ENCODE measurements around the gene HOXD9.

DNA sequence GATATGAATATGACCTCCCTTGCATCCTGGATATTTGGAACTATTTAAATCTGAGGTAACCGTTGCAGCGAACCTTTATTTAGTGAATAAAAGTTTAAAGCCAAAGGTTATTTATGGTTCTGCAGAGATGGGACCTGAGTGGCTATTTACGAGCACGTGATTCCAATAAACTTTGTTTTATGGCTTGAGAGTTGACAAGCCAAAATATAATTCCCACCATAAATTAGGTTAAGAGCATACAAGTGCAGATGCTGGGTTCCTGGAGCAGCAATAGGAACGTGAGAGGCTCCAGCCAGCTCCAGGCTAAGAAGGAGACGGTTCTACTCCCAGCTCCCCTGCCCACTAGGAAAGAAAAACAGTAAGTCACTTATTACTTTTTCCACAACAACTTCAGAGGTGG is 23.6 kb downstream of the HOXD9 start:
- TF ChIP-seq POLR2A (IDR thresholded peaks at IDR 0.05; ENCODE audit: low read depth, low read length): no peak
- no peak for TF ChIP-seq TAF1 (IDR thresholded peaks at IDR 0.05; ENCODE audit: low read depth, low read length)
- no peak for TF ChIP-seq POLR2AphosphoS5 (IDR thresholded peaks at IDR 0.05; ENCODE audit: low read depth, low read length)
- TF ChIP-seq SPI1 (IDR thresholded peaks at IDR 0.05; ENCODE audit: low read depth, low read length): no peak
